C4-2B (cell line): ENCODE results near the gene PLXNA1.

Source experiments
- ZFX ChIP-seq: fragments of 450-650 bp; IDR thresholded peaks from 2 replicates; pipeline ENCODE4 v1.6.1; 2017
- TF ChIP-seq, protein P1 (sequence below): fragments of 450-650 bp; conservative IDR thresholded peaks from 2 replicates; pipeline ENCODE4 v1.5.1; 2017; ENCODE audit warnings: mild to moderate bottlenecking

DNA sequence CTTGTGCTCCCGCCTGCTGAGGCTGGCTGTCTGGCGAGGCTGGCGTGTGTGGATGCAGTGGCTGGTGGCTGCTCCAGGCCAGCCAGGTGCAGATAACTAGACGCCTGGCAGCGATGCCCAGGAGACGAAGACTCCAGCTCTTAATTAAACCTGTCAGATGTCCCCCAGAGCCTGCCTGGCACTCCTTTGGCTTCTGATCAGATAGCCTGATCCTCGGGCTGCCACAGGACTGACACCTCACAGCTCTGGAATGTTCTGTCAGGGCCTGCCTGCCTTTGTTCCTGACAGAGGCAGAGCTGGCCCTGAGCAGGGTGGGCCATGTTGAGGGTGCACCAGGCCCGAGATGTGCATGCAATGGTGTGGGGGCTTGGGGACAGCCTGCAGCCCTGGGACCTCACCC lies 36.5 kb downstream of the PLXNA1 start:
- TF ChIP-seq, protein P1, sequence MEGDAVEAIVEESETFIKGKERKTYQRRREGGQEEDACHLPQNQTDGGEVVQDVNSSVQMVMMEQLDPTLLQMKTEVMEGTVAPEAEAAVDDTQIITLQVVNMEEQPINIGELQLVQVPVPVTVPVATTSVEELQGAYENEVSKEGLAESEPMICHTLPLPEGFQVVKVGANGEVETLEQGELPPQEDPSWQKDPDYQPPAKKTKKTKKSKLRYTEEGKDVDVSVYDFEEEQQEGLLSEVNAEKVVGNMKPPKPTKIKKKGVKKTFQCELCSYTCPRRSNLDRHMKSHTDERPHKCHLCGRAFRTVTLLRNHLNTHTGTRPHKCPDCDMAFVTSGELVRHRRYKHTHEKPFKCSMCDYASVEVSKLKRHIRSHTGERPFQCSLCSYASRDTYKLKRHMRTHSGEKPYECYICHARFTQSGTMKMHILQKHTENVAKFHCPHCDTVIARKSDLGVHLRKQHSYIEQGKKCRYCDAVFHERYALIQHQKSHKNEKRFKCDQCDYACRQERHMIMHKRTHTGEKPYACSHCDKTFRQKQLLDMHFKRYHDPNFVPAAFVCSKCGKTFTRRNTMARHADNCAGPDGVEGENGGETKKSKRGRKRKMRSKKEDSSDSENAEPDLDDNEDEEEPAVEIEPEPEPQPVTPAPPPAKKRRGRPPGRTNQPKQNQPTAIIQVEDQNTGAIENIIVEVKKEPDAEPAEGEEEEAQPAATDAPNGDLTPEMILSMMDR, result no peak
- no peak for TF ChIP-seq ZFX
